SK-N-SH (cell line): Measurements from ENCODE around the gene ASCC3. TPM values are rescaled to one million over a fixed set of nuclear protein-coding genes. Genes with fewer than 3 reads are reported as not detected.

Experiments used
- CTCF ChIA-PET: fragments of 300-600, 350-600 bp; formaldehyde crosslinking; extraction: SDS; loops from one replicate; lab custom pipeline; 2021; lab: Yijun Ruan, JAX
- POLR2A ChIA-PET: fragments of 350-600 bp; sonication (Branson Sonifier 250); formaldehyde crosslinking; extraction: SDS; loops from one replicate; lab custom pipeline; 2020; ENCODE audit warnings: antibody characterized with exemption, inconsistent platforms; lab: Yijun Ruan, JAX
- DNase-seq: peaks from one replicate; pipeline ENCODE4 v3.0.0; 2012
- H2AFZ ChIP-seq: fragments of 200-600 bp; sonication (generic); 2 replicates; pipeline ENCODE4 v1.8.1; 2016; ENCODE audit warnings: antibody characterized with exemption, mild to moderate bottlenecking, low read depth
- H3F3A ChIP-seq: fragments of 200-600 bp; sonication (generic); replicated peaks from 2 replicates; pipeline ENCODE3; 2016; ENCODE audit warnings: antibody characterized with exemption, mild to moderate bottlenecking; ENCODE audit not compliant: insufficient read depth
- H3K27ac ChIP-seq, 2 experiments: fragments of 200-500 bp in 1 of 2; fragments of 200-600 bp in 1 of 2; sonication (Bioruptor generic) in 1 of 2; sonication (generic), shearing (Covaris generic) in 1 of 2; 2 replicates each; pipeline versions ENCODE4 v1.5.1 to v1.6.1; 2014 to 2016; ENCODE audit warnings: low read depth in 2 of 2, inconsistent platforms in 1 of 2, low read length in 1 of 2, mild to moderate bottlenecking in 1 of 2, mixed read lengths in 1 of 2
- H3K27me3 ChIP-seq: fragments of 200-600 bp; sonication (generic), shearing (Covaris generic); 2 replicates; pipeline ENCODE4 v1.6.1; 2016; ENCODE audit warnings: mixed run types; ENCODE audit not compliant: insufficient read depth
- H3K36me3 ChIP-seq, 2 experiments: fragments of 200-500 bp in 1 of 2; fragments of 200-600 bp in 1 of 2; sonication (Bioruptor generic) in 1 of 2; sonication (generic) in 1 of 2; replicated peaks in 1 of 2; 2 replicates each; pipeline versions ENCODE3 to v1.5.1; 2014 to 2016; ENCODE audit warnings: low read length in 1 of 2, mild to moderate bottlenecking in 1 of 2; ENCODE audit not compliant: insufficient read depth in 2 of 2, control insufficient read depth in 1 of 2
- H3K4me1 ChIP-seq, 2 experiments: fragments of 200-500 bp in 1 of 2; fragments of 200-600 bp in 1 of 2; sonication (Bioruptor generic) in 1 of 2; sonication (generic), shearing (Covaris generic) in 1 of 2; 2 replicates each; pipeline versions ENCODE4 v1.5.1 to v1.6.1; 2014 to 2016; ENCODE audit warnings: low read depth in 1 of 2, low read length in 1 of 2, mixed run types in 1 of 2; ENCODE audit not compliant: insufficient read depth in 2 of 2, control insufficient read depth in 1 of 2
- H3K4me2 ChIP-seq: fragments of 200-600 bp; sonication (generic), shearing (Covaris generic); 2 replicates; pipeline ENCODE4 v1.6.1; 2017; ENCODE audit warnings: mixed run types
- H3K4me3 ChIP-seq, 2 experiments: fragments of 200-500 bp in 1 of 2; fragments of 200-600 bp in 1 of 2; sonication (Bioruptor generic) in 1 of 2; sonication (generic), shearing (Covaris generic) in 1 of 2; 2 replicates each; pipeline versions ENCODE4 v1.5.1 to v1.8.1; 2014 to 2016; ENCODE audit warnings: low read depth in 2 of 2, inconsistent platforms in 1 of 2, low read length in 1 of 2, mild to moderate bottlenecking in 1 of 2, mixed read lengths in 1 of 2, moderate library complexity in 1 of 2
- H3K79me2 ChIP-seq: fragments of 200-600 bp; sonication (generic); 2 replicates; pipeline ENCODE4 v1.8.1; 2017; ENCODE audit warnings: mild to moderate bottlenecking; ENCODE audit not compliant: insufficient read depth
- H3K9ac ChIP-seq: fragments of 200-600 bp; sonication (generic); 2 replicates; pipeline ENCODE4 v1.6.1; 2017; ENCODE audit warnings: mixed run types
- H3K9me2 ChIP-seq: fragments of 200-600 bp; sonication (generic); 2 replicates; pipeline ENCODE4 v1.6.1; 2017; ENCODE audit warnings: mixed run types
- H3K9me3 ChIP-seq: fragments of 200-600 bp; sonication (generic); 2 replicates; pipeline ENCODE4 v1.6.1; 2017; ENCODE audit warnings: mixed run types, mild to moderate bottlenecking, moderate library complexity
- H4K20me1 ChIP-seq: fragments of 200-600 bp; sonication (generic); 2 replicates; pipeline ENCODE4 v1.6.1; 2017; ENCODE audit warnings: mild to moderate bottlenecking, mixed run types; ENCODE audit not compliant: insufficient read depth
- CTCF ChIP-seq: fragments of 200-600 bp; sonication (generic); IDR thresholded peaks from 2 replicates; pipeline ENCODE4 v1.6.1; 2017; ENCODE audit warnings: antibody characterized with exemption, mild to moderate bottlenecking, moderate library complexity
- FOSL2 ChIP-seq: IDR thresholded peaks from 2 replicates; pipeline ENCODE4 v1.4.0; 2012; ENCODE audit warnings: low read depth, mild to moderate bottlenecking, moderate library complexity, borderline replicate concordance
- GABPA ChIP-seq: IDR thresholded peaks from 2 replicates; pipeline ENCODE4 v1.4.0; 2012; ENCODE audit warnings: low read depth, mild to moderate bottlenecking
- MEF2A ChIP-seq: IDR thresholded peaks from 2 replicates; pipeline ENCODE4 v1.4.0; 2012; ENCODE audit warnings: low read depth, borderline replicate concordance
- MXI1 ChIP-seq: IDR thresholded peaks from 2 replicates; pipeline ENCODE4 v1.6.1; 2012; ENCODE audit warnings: mild to moderate bottlenecking, low read depth, low read length, improper control_type of control experiment
- RAD21 ChIP-seq: IDR thresholded peaks from 2 replicates; pipeline ENCODE4 v1.6.1; 2012; ENCODE audit warnings: mild to moderate bottlenecking, low read length
- RCOR1 ChIP-seq: fragments of 150-350 bp; IDR thresholded peaks from 2 replicates; pipeline ENCODE4 v1.6.1; 2017; ENCODE audit warnings: antibody characterized with exemption, low read length
- REST ChIP-seq: IDR thresholded peaks from 2 replicates; pipeline ENCODE4 v1.6.1; 2012; ENCODE audit warnings: mild to moderate bottlenecking, low read depth, low read length, moderate library complexity
- RFX5 ChIP-seq: IDR thresholded peaks from 2 replicates; pipeline ENCODE4 v1.6.1; 2012; ENCODE audit warnings: mild to moderate bottlenecking, improper control_type of control experiment, low read length
- TAF1 ChIP-seq: IDR thresholded peaks from 2 replicates; pipeline ENCODE4 v1.6.1; 2012; ENCODE audit warnings: low read depth, mild to moderate bottlenecking, low read length, moderate library complexity, borderline replicate concordance
- TCF12 ChIP-seq: IDR thresholded peaks from 2 replicates; pipeline ENCODE4 v1.4.0; 2012
- TEAD4 ChIP-seq: IDR thresholded peaks from 2 replicates; pipeline ENCODE4 v1.4.0; 2012; ENCODE audit warnings: mild to moderate bottlenecking, borderline replicate concordance; ENCODE audit not compliant: insufficient read depth
- USF1 ChIP-seq: IDR thresholded peaks from 2 replicates; pipeline ENCODE4 v1.4.0; 2012; ENCODE audit warnings: low read depth, borderline replicate concordance
- YY1 ChIP-seq: IDR thresholded peaks from 2 replicates; pipeline ENCODE4 v1.4.0; 2012; ENCODE audit warnings: low read depth, mild to moderate bottlenecking
- WGBS: methylation state at CpG from one replicate; pipeline ENCODE4 v1.1.6; 2017; ENCODE audit warnings: low lambda C conversion rate; 5-methylcytosine and 5-hydroxymethylcytosine counted together
- polyA plus RNA-seq, 3 experiments: library from polyadenylated mRNA; depleted of rRNA; stranded (reverse); fragments of >200 nt; gene quantifications; 2 replicates each; pipeline ENCODE4 v1.2.3, GENCODE V29; 2012
- TF ChIP-seq, protein P1 (sequence below): fragments of 150-350 bp; IDR thresholded peaks from 2 replicates; pipeline ENCODE4 v1.6.1; 2016; ENCODE audit warnings: mild to moderate bottlenecking, low read depth, low read length

Gene ASCC3
- polyA plus RNA-seq, 1 of the 3 experiments (the other 2 are of a cell fraction), result 17.9 TPM

GRCh38 chr6:100918152-100918551, 37.0 kb upstream of the ASCC3 start (continued):
- TF ChIP-seq RFX5 (no peak), YY1 (no peak)

- CTCF ChIA-PET, result no interaction called here
- Histone ChIP-seq H3K27ac (no peak overlapping the region), H3K4me1 (no peaks in the 10 kb centered on the region), H3K9ac (no peak overlapping the region), H2AFZ (no peak overlapping the region), H3K79me2 (no peaks in the 10 kb centered on the region), H3F3A (no peaks in the 10 kb centered on the region), H3K4me2 (no peak overlapping the region), H3K4me3 (no peak overlapping the region), H3K9me3 (no peaks in the 10 kb centered on the region), H4K20me1 (no peaks in the 10 kb centered on the region)
- no peak for DNase-seq
- TF ChIP-seq TCF12 (no peak), RCOR1 (no peak), USF1 (no peak), RAD21 (no peak), MXI1 (no peak), FOSL2 (no peak), CTCF (no peak), MEF2A (no peak), GABPA (no peak), TEAD4 (no peak), RFX5 (no peak), REST (no peak), TAF1 (no peak)
- TF ChIP-seq, protein P1, sequence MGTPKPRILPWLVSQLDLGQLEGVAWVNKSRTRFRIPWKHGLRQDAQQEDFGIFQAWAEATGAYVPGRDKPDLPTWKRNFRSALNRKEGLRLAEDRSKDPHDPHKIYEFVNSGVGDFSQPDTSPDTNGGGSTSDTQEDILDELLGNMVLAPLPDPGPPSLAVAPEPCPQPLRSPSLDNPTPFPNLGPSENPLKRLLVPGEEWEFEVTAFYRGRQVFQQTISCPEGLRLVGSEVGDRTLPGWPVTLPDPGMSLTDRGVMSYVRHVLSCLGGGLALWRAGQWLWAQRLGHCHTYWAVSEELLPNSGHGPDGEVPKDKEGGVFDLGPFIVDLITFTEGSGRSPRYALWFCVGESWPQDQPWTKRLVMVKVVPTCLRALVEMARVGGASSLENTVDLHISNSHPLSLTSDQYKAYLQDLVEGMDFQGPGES, result no peak
- TF ChIP-seq, all 33 proteins: peak for 0
- 42% methylated on average over 3 of the region's 3 CpGs for WGBS
- POLR2A ChIA-PET, result interaction anchor here (0.6 kb wide), 1 partner anchor 35 kb away, joined by 3 read pairs; no protein-coding TSS in a partner anchor
- Histone ChIP-seq H3K27me3 (no peaks in the 10 kb centered on the region), H3K9me2 (no peaks in the 10 kb centered on the region), H3K36me3 (no peaks in the 10 kb centered on the region)
Measured at GRCh38 chr6:100915876-100916275, 34.7 kb upstream of the ASCC3 start.
